ENCODE data around the gene HNF4A. TPM values are rescaled to one million over a fixed set of nuclear protein-coding genes. Genes with fewer than 3 reads are reported as not detected.

HNF4A gene
- total and polyA plus RNA-seq, 2 of the 13 experiments (the other 11 are each of a cell fraction or from before 2014, with no cell fraction given), result 80.9 to 169 TPM

- TF ChIP-seq AKNA (CRISPR knock-in tag; IDR thresholded peaks at IDR 0.05; ENCODE audit: borderline replicate concordance) (no peak), ZNF512 (CRISPR knock-in tag; IDR thresholded peaks at IDR 0.05) (no peak), ETS1 (CRISPR knock-in tag; IDR thresholded peaks at IDR 0.05) (0 out of 2 replicates have a peak, but pooled peaks have one; percentile 85), ZUFSP (CRISPR knock-in tag; IDR thresholded peaks at IDR 0.05; ENCODE audit: borderline replicate concordance) (peak; percentile 68; the same call in 1 of the 2 replicates), HDAC2 (CRISPR knock-in tag; IDR thresholded peaks at IDR 0.05) (peak; percentile 73), HNF4A (CRISPR knock-in tag; IDR thresholded peaks at IDR 0.05) (peak; percentile 46; the same call in 1 of the 2 replicates), ZNF75D (CRISPR knock-in tag; IDR thresholded peaks at IDR 0.05; ENCODE audit: borderline replicate concordance) (no peak), ZNF441 (CRISPR knock-in tag; IDR thresholded peaks at IDR 0.05; ENCODE audit: borderline replicate concordance) (peak; percentile 83), THRA (CRISPR knock-in tag; IDR thresholded peaks at IDR 0.05; ENCODE audit: borderline replicate concordance) (peak; percentile 68; the same call in 1 of the 2 replicates)
Measured at GRCh38 chr20:44355498-44356352, at the start of gene HNF4A (continued).
